GM18873 (cell line): ENCODE measurements around the gene C1orf105.

Source experiments
- ATAC-seq: cut with Tn5 transposase; IDR thresholded peaks from one replicate; pipeline ENCODE4 v1.9.1; 2021; ENCODE audit warnings: mild to moderate bottlenecking, moderate library complexity, moderate number of reproducible peaks; ENCODE audit not compliant: unreplicated experiment, low FRiP score

The C1orf105 gene

GRCh38 chr1:172453153-172453545, 32.7 kb downstream of the C1orf105 start:
- no peak for ATAC-seq

DNA sequence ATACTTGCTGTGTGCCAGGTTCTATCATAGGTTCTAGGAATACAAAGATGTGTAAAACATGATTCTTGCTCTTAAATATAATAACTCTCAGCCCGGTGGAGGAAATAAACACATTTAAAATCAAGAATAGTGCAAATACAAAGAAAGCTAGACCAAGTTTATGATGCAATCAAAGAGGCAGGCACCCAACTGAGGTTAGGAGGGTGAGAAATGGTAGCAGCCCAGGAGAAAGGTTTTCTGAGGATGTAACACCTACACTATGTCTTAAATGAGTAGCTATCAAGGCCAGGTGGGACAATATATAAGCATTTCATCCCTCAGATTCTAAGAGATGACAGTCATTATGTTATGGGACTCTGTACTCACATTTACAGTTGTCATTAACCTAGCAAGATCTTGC, 33.1 kb downstream of the C1orf105 start:
- ATAC-seq: no peak

- ATAC-seq: no peak
These were observed 35.0 kb downstream of the C1orf105 start for GRCh38 chr1:172455451-172455850.

- ATAC-seq: no peak
These were observed 35.9 kb downstream of the C1orf105 start for GRCh38 chr1:172456344-172456769.

- no peak for ATAC-seq
These were observed 37.1 kb downstream of the C1orf105 start for GRCh38 chr1:172457479-172458130.

DNA sequence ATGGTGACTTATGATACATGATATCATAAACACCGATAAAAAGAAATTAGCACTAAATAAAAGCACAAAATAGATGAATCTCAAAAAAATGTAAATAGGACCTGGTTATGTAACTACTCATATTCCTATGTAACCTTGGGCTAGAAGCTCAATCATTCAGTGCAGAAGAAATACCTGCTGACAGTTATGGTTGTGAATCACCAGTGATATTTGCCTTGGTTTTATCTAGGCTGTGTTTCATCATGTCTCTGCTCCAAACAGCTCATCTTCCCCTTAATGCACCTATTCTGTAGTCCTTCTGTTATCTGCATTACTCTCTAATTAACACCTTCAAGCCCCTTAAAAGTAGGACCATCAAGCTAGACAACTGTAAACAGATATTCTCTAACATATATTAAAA, 39.7 kb downstream of the C1orf105 start:
- ATAC-seq: no peak

DNA sequence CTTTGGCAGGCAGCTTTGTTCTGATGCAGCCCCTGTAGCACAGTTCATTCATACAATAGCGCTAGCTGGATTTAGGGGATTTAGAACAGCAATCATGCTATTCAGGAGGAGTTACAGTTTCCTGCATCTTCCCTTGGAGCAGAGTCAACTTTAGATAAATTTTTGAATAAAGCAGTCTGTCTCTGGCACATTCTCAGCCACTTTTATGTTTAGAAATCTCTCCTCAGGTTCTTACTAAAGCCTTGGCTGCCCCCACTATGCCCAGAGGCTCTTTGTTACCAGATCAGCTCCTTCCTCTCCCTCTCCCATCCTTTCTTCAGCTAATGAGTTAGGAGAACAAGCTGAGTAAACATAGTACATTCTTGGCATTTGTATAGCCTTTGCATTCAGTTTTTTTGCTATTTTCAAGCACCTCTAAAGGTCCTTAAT, 40.4 kb downstream of the C1orf105 start:
- no peak for ATAC-seq

- ATAC-seq: no peak
These were observed 45.1 kb downstream of the C1orf105 start for GRCh38 chr1:172465617-172466016.

GRCh38 chr1:172466795-172467407, 46.4 kb downstream of the C1orf105 start:
- ATAC-seq: no peak

DNA sequence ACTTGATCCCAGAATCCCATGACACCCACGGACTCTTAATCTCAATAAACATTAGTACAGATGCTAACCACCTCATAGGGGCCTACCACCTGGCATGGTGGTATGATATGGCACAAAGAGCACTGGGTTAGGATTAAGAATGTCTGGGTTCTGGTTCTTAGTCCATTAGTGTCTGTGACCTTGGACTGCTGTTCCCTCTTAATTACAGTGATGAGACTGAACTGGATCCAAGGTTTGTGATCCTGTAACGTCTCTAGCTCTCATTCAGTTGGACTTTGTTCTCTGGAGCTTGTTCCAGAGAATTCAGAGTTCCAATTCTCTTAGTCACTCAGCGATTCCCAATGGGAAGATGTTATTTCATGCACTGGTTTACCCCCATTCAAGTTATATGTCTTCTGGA, 47.0 kb downstream of the C1orf105 start:
- ATAC-seq: no peak

DNA sequence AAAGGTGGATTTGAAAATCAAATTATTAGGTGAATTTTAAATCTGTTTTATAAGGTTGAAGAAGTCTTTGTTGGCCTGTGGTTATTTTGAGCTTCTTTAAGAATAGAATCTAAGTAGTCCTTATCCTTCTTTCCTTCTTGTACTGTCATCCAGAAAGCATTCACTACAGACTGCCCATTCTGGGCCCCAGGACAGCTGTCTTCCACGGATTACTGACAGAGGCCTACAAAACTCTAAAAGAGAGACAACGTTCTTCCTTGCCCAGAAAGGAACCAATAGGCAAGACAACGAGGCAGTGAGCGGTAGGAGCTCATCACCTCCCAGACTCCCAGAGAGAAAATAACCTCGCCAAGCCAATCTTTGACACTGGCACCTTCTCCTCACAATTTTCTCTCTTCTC, 47.8 kb downstream of the C1orf105 start:
- ATAC-seq: no peak

DNA sequence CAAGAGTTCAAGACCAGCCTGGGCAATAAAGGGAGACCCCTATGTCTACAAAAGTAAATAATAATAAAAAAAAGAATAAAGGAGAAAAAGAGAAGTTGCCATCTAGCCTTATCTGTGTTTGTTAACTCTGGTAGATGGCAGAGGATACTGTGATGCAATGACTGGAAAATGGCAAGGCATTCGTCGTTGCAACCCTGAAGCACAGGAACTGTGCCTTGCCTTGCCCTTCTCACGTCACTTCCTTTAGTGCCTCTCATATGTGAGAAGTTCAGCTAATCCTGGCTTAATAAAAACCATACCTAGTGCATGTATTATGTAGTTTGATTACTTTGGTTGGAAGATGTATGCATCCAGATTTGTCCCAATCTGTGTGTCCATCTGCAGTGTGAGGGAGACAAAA, 49.2 kb downstream of the C1orf105 start:
- ATAC-seq: no peak

- no peak for ATAC-seq
These were observed 49.7 kb downstream of the C1orf105 start for GRCh38 chr1:172470149-172470548.

DNA sequence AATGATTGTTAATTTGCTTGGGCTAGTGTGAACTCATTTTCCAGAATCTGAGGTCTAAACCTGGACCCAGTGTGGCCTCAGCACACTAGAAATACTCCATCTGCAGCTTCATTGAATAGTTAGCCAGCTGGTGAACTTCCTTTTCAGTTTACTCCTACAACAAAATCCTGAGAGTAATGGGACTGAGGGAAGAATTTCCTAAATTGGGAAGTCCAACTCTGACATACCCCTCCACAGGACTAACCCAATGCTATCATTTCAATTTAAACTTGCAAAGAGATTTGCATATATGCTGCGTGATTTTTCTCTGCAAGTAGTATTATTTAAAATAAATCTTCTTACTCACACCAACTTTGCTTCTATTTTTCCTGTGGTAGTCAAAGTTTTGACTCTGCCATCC, 51.2 kb downstream of the C1orf105 start:
- no peak for ATAC-seq

- no peak for ATAC-seq
These were observed 52.0 kb downstream of the C1orf105 start for GRCh38 chr1:172472495-172472894.

DNA sequence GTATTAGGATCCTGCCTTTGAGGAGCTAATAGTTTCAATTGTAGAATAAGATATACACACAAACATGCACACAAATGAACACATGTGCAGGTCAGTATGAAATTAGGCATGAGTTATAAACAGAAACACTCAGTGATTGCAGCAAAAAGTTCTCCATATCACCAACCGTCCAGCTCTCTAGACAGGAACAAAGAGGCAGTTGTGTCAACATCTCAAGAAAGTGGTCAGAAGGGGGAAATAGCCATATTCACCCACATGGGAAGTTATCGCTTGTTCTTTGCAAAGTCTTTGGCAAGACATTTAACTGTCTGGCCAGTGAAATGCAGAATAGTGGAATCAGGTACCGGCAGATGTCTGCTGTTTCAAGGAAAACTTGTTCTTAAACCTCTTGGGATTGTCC, 52.8 kb downstream of the C1orf105 start:
- no peak for ATAC-seq

DNA sequence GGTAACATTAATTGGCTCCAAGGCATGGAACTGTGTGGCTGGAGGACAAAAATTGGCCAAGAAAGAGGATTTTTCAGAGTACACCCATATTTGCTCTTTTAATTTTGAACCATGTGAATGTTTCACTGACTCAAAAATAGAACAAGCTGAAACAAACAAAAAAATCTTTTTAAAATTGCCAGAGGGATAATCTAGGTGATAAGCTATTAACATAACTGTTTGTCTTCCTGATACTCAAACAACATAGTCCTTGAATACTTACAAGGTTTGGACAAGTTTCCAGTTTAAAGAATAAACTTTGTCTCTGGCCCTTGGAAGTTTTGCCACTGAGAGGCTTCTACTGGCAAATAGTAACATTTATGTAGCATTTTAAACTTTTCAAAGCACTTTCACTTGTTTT, 53.4 kb downstream of the C1orf105 start:
- no peak for ATAC-seq

DNA sequence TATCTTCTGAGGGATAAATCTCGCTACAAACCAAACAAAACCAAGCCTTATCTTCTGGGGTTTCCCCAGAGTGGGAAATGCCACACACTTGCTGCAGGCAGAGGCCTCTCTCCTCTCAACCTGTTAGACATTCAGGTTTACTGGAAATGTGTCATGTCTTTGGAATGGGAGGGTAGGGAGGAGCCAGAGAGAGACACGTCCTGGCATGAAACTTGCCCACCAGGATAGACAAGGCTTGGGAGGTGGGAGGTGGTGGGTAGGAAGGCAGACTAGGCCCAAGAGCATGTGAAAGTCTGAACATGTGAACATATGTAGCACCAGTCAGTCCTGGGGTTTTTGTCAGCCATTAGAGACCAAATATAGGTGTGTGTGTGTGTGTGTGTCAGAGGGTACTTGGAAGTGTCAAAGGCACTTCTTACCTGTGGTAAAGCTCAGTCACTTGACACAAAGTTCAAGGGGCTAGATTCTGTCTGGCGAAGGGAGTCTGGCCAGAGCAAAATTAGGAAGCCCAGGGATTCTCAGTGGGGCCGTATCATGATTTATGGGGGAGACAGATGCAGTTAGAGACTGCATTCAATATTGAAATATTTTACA, 55.8 kb downstream of the C1orf105 start:
- no peak for ATAC-seq

DNA sequence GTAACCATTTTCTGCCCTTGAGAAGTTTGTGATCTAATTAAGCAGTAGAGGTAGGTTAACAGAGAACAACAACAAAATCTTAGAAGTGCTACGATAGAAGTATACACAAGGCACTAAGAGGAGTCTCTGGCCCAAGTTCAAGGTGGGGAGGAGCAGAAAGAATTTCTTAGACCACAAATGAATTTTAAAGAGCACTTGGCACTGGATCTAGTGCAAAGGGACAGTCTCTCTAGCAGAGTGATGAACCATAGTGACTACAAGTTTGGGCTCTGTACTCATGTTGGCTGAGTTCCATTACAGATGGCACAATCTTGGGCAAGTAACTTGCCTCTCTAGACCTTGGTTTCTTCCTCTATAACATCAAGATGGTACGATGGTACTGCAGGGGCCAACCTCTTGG, 56.7 kb downstream of the C1orf105 start:
- no peak for ATAC-seq

- no peak for ATAC-seq
These were observed 57.3 kb downstream of the C1orf105 start for GRCh38 chr1:172477741-172478140.

- no peak for ATAC-seq
These were observed 58.0 kb downstream of the C1orf105 start for GRCh38 chr1:172478485-172478884.

GRCh38 chr1:172480431-172480830, 59.9 kb downstream of the C1orf105 start:
- no peak for ATAC-seq
